HepG2 (cell line): ENCODE results near the gene STK11. TPM values are rescaled to one million over a fixed set of nuclear protein-coding genes. Genes with fewer than 3 reads are reported as not detected.

Experiments
- KDM5B ChIP-seq: sonication (generic); formaldehyde crosslinking; IDR thresholded peaks from 2 replicates; pipeline ENCODE4 v1.4.0; 2020; ENCODE audit warnings: missing genetic modification reagents, mild to moderate bottlenecking, borderline replicate concordance
- MAF1 ChIP-seq: sonication (generic); formaldehyde crosslinking; IDR thresholded peaks from 2 replicates; pipeline ENCODE4 v1.5.0; 2020; ENCODE audit warnings: missing genetic modification reagents, borderline replicate concordance
- MAFF ChIP-seq: IDR thresholded peaks from 2 replicates; pipeline ENCODE4 v1.6.1; 2011; ENCODE audit warnings: low read depth, low read length, improper control_type of control experiment
- POLR2A ChIP-seq, 2 experiments: IDR thresholded peaks; 2 replicates each; pipeline ENCODE4 v1.6.1; 2011; ENCODE audit warnings: low read depth in 2 of 2, low read length in 2 of 2, mild to moderate bottlenecking in 1 of 2, moderate library complexity in 1 of 2; ENCODE audit not compliant: insufficient read depth in 1 of 2
- SIN3B ChIP-seq: fragments of 150-350 bp; IDR thresholded peaks from 2 replicates; pipeline ENCODE4 v1.6.1; 2014; ENCODE audit warnings: low read length
- ZC3H13 ChIP-seq: sonication (generic); formaldehyde crosslinking; IDR thresholded peaks from 2 replicates; pipeline ENCODE4 v1.8.1; 2023; ENCODE audit warnings: mild to moderate bottlenecking, missing genetic modification reagents, moderate library complexity
- polyA plus RNA-seq, 8 experiments: library from polyadenylated mRNA; depleted of rRNA in 3 of 8; stranded (reverse) in 7 of 8; unstranded in 1 of 8; fragments of >200 nt; fragmentation: Illumina TruSeq in 4 of 8; extraction: Trizol in 4 of 8; gene quantifications; 2 replicates each; pipeline versions ENCODE4 v1.2.1 to v1.2.3, GENCODE V29; 2011 to 2016; ENCODE audit warnings: low read depth in 4 of 8, missing spikeins in 1 of 8, mixed read lengths in 1 of 8; ENCODE audit not compliant: insufficient read depth in 1 of 8
- total RNA-seq, 5 experiments: library from RNA; depleted of rRNA; stranded (reverse); fragments of >200 nt; fragmentation: Illumina TruSeq; extraction: Trizol; gene quantifications; 2 replicates each; pipeline ENCODE4 v1.2.3, GENCODE V29; 2016; ENCODE audit warnings: low read depth in 1 of 5
- TF ChIP-seq, protein P1 (sequence below): sonication (generic); formaldehyde crosslinking; IDR thresholded peaks from 2 replicates; pipeline ENCODE4 v1.4.0; 2020; ENCODE audit warnings: mild to moderate bottlenecking, missing genetic modification reagents
- TF ChIP-seq, protein P2 (sequence below): sonication (generic); formaldehyde crosslinking; IDR thresholded peaks from 2 replicates; pipeline ENCODE4 v1.4.0; 2020; ENCODE audit warnings: mild to moderate bottlenecking, missing genetic modification reagents
- TF ChIP-seq, protein P3 (sequence below): sonication (generic); formaldehyde crosslinking; IDR thresholded peaks from 2 replicates; pipeline ENCODE4 v1.8.0; 2022; ENCODE audit warnings: missing genetic modification reagents, mild to moderate bottlenecking, inconsistent platforms, borderline replicate concordance

STK11 gene
- total and polyA plus RNA-seq, 2 of the 13 experiments (the other 11 are each of a cell fraction or from before 2014, with no cell fraction given), result 27.5 to 43.6 TPM

DNA sequence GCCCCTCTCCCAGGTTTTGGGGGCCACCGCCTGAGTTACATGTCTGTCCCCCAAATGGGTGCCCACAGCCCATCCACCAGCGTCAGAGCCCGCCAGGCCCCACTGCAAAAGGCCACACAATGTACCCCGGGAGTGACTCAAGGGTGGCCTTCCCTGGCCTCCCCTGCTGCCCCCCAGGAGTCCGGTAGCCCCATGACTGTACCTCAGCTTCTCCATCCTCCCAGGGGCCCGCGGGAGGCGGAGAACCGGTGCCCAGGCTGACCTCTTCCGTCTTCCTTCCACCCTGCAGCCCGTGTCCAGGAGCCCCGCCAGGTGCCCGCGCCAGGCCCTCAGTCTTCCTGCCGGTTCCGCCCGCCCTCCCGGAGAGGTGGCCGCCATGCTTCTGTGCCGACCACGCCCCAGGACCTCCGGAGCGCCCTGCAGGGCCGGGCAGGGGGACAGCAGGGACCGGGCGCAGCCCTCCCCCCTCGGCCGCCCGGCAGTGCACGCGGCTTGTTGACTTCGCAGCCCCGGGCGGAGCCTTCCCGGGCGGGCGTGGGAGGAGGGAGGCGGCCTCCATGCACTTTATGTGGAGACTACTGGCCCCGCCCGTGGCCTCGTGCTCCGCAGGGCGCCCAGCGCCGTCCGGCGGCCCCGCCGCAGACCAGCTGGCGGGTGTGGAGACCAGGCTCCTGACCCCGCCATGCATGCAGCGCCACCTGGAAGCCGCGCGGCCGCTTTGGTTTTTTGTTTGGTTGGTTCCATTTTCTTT is 21.9 kb downstream of the STK11 start (continued):
- no peak for TF ChIP-seq MAF1 (CRISPR knock-in tag)
- TF ChIP-seq KDM5B (CRISPR knock-in tag), result no peak
- TF ChIP-seq, protein P1, sequence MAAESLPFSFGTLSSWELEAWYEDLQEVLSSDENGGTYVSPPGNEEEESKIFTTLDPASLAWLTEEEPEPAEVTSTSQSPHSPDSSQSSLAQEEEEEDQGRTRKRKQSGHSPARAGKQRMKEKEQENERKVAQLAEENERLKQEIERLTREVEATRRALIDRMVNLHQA (CRISPR knock-in tag), result no peak
- TF ChIP-seq POLR2A (IDR thresholded peaks at IDR 0.05; ENCODE audit: insufficient read depth in 1 of 2, low read depth in 2 of 2, low read length in 2 of 2), result peak in 1 of 2 experiments; percentile 33; a peak in 1 of 4 replicates
- TF ChIP-seq, protein P2, sequence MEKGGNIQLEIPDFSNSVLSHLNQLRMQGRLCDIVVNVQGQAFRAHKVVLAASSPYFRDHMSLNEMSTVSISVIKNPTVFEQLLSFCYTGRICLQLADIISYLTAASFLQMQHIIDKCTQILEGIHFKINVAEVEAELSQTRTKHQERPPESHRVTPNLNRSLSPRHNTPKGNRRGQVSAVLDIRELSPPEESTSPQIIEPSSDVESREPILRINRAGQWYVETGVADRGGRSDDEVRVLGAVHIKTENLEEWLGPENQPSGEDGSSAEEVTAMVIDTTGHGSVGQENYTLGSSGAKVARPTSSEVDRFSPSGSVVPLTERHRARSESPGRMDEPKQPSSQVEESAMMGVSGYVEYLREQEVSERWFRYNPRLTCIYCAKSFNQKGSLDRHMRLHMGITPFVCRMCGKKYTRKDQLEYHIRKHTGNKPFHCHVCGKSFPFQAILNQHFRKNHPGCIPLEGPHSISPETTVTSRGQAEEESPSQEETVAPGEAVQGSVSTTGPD (CRISPR knock-in tag), result no peak
- TF ChIP-seq, protein P3, sequence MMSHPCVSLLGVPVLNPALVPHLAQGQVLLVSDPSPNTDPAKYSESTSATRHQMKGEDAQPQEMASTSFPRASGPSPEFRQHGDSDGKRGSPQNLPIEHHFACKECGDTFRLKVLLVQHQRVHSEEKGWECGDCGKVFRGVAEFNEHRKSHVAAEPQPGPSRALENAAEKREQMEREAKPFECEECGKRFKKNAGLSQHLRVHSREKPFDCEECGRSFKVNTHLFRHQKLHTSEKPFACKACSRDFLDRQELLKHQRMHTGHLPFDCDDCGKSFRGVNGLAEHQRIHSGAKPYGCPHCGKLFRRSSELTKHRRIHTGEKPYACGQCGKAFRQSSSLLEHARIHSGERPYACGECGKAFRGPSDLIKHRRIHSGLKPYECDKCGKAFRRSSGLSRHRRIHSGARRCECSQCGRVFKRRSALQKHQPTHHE (CRISPR knock-in tag), result no peak
- TF ChIP-seq ZC3H13 (CRISPR knock-in tag), result peak; percentile 30; the same call in 1 of the 2 replicates
- TF ChIP-seq SIN3B, result no peak
- TF ChIP-seq MAFF, result no peak
